GM18498 (cell line): Measurements from ENCODE around the gene ALG1L2.
A peak's percentile ranks its signal among the peaks of the same experiment; 100 is the strongest.
"Not testable (repeated sequence)": the region's sequence is repeated elsewhere in the genome, so short reads cannot be mapped to it uniquely, and the experiment has no call there.

Source experiments
- ATAC-seq: cut with Tn5 transposase; IDR thresholded peaks from one replicate; pipeline ENCODE4 v1.9.1; 2021; ENCODE audit warnings: mild to moderate bottlenecking, moderate library complexity; ENCODE audit not compliant: unreplicated experiment

The ALG1L2 gene

DNA sequence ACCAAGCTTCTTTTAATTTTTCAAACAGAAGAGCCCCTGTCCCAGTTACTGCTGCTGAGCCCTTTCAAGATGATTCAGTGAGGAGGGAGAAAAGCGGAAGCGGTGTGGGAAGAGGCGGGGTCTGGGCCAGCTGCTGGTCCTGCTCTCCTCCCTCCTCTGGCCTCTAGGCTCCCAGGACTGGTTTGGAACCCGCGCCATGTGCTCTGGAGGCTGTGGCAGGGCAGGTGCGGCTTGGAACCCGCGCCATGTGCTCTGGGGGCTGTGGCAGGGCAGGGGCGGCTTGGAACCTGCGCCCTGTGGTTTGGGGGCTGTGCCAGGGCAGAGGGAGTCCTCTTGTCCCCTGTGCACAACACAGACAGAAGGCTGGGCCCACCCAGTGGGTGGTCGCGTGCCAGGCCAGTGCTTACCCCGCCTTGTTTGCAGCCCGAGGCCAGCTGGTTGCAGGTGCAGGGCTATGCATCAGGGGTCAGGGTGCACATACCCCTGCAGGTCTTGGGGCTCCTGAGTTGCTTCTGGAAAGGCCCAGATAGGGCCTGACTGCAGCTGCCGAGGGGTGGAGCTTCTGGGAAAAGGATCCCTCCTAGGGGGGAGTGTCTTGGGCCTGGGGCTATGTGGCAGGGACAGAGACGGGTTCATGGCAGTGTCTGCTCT, 12.2 kb downstream of the ALG1L2 start:
- ATAC-seq, result no peak

DNA sequence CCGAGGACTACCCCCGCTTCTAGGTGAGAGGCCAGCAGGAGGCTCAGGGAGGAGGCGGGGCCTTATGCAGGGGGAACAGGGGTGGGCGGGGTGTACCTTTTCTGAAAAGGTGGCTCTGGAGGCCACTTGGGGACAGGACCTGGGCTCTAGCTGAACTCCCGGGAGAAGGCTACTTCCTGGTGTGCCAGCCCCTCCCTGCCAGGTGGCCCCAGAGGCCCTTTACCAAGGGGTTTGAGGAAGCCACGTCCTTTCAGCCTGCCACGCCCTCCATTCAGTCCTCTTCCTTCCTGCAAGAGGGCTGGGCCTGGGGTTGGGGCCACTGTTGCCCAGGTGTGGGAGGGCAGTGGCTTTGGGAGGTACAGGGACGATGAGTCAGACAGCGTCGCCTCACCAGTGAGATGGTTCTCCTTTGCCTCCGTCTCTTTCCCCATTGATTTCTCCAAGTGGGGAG, 12.9 kb downstream of the ALG1L2 start:
- not testable (repeated sequence) for ATAC-seq

DNA sequence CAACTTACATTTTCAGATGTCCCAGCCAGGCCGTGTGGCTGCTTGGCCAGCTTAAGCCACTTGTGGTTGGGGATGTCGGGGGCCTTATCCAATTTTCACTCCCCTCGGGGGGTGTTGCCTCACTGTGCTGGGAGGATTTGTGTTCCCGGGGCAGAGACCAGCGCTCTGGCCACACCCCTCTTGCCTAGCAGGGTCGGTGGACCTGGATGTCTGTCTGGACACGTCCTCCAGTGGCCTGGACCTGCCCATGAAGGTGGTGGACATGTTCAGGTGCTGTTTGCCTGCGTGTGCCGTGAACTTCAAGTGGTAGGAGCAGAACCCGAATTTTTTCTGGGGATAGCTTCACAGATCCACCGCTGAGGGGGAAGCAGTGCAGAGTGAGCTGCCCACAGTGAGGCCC, 14.2 kb downstream of the ALG1L2 start:
- ATAC-seq, result not testable (repeated sequence)

DNA sequence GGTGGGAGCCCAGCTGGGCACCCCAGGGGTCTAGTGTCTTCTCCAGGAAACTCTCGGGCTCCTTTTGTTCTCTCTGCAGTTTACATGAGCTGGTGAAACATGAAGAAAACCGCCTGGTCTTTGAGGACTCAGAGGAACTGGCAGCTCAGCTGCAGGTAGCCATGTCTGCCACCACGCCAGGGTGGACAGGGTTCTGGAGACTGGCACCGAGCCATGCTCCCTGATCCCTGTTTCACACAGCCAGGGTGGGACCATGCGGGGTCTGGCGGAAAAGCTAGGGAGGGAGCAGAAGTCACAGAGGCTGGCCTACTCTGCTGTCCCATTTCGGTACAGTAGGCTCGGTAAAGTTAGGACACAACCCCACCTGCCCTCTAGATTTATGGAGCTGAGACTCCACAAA, 15.5 kb downstream of the ALG1L2 start:
- not testable (repeated sequence) for ATAC-seq

DNA sequence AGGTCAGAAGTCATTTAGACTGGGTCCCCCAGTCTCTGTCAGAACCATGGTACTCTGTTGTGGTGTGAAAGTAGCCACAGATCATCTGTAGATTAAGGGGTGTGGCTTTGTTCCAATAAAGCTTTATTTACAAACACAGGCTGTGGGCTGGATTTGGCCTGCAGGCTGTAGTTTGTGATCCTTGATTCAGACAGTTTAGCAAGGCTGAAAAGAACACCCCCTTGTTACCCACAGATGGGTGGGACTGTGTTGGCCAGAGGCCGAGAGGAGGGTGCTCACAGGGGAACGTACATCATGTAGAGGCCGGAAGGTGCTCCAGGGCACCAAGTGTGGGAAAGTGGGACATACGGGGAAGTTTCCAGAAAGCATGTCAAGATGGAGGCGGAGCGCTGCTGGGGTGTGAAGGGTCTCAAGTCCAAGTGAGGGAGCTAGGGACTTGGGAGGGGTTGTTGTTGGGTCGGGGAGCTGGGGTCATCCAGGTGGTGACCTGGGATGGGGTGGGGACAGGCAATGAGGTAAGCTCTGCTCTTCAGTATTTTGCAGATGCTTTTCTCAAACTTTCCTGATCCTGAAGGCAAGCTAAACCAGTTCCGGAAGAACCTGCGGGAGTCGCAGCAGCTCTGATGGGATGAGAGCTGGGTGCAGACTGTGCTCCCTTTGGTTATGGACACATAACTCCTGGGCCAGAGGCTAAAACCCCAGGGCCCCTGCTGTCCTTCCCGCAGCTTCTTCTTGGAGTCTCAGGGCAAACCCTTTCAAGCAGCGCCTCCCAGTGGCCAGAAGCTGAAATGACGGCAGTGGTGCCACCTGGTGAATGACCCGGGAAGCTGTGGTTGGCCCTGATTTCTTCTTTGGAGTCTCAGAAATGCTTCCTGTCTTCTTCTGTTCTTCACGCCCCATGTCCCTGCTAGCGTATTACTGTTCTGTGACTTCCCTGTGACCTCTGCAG, 16.3 kb downstream of the ALG1L2 start:
- ATAC-seq, result not testable (repeated sequence)

DNA sequence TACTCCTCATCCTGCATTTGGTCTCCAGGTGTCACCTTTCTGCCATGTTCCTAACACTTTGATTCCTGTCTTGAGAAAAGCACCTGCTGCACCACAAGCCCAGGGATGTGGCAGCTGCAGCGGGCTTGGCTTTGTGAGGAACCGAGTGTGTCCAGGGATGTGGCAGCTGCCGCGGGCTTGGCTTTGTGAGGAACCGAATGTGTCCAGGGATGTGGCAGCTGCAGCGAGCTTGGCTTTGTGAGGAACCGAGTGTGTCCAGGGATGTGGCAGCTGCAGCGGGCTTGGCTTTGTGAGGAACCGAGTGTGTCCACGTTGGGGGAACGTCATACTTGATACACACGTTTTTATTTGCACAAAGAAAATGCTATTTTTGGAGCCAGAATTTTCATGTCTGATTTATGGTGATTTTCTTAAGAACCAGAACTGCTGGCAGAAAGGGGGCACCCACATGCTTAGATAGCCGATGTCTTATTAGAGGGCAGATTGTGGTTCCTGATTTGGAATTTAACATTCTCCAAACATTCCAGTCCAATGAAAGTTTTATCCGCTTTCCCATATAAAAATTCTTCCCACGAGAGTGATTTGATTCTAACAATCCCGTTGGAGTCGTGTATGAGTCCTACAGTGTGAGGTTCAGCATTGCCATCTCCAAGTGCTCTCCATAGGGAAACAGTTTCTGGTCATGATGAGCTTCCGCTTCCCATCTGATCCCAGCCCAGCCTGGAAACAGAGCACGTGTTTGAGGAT, 17.2 kb downstream of the ALG1L2 start:
- not testable (repeated sequence) for ATAC-seq

DNA sequence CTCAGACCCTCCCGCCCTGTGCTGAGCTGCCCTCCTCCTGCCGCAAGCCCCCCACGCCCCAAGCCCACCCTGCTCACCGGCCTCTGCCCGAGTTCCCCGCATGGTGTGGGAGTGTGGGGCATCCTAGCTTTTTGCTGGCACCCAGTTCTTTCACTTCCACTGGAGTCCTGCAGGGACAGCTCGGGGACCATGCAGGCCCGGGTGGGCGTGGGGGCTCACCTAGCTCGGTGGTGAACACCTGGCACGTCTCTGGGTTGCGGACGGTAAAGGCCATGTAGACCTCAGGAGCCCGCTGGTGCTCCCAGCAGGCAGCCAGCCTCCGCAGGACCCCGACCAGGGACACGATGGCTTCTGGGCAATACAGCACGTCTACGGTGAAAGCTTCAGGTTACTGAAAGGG, 20.9 kb downstream of the ALG1L2 start:
- not testable (repeated sequence) for ATAC-seq

DNA sequence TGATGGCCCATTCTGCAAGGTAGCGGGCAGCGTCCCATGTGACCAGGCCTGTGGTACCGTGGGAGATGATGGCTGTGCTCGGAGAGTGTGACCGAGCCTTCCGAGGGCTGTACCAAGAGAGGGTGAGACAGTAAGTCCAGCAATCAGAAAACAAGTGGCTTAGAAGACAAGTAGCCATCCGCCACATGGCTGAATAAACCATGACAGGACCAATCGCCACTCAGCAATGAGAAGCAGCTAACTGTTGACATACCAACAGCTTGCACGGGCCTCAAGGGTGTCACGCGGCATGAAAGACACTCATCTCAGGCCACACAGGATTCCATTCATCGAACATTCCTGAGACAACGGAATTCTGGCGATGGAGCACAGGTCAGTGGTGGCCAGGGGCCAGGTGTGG, 22.6 kb downstream of the ALG1L2 start:
- ATAC-seq, result not testable (repeated sequence)

DNA sequence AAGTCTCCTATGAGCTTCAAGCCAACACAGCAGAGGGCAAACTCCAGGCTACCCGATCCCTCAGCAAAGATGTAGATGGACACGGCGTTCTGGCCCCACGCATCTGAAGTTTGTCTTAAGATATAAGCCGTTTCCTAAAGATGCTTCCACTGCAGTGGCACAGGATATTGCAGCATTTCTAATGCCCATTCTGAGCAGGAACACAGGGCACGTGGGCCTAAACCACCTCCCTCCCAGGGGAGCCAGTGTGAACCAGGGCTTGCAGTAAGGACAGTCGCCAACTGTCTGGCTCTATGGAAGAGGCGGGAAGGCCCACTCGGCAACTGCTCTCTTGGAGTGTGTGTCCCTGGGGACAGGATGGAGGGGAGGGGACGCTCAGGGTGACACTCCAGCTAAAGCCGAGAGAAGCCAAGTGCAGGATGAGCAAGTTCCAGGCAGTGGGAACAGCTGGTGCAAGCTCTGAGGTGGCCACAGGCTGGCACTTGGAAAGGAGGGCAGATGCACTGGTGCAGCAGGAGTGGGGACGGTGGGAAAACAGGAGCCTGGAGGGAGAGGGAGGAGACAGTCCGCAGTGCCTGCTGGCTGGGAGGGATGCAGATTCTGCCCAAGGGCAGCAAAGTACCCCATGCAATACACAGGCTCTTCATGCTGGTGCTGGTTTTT, 25.8 kb downstream of the ALG1L2 start:
- ATAC-seq, result not testable (repeated sequence)

DNA sequence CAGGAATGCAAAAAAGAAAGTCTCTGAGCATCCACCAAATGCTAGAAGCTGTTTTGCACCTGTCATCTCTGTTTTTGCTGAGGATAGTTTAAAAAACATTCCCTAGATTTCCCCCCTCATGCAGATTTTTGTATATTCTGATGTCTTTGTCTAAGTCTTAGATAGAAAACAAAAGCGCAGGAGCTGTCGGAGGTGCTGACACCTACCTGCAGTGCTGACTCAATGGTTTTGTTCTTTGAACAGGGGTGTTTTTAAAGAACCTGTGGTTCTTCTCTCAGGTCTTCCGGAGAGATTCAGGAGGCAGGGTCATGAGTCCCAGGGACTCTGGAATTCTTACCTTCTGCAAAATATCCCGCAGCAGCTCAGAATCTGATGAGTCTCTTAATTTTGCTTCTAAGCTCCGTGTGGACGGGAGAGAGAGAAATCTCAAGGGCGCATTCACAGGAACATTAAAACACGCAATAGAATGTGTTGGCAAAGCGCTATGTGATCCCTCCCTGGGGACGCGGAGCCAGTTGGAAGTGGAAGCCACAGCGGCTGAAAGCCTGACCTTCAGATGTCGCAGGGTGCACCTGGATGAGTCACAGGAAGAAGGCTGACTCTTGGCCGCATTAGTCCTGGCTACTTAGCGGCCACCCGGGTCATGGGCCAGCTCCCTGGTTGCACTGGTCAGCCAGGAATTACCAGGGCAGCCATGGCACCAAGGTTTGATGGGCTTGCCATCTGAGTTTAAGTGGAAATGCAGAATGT, 27.4 kb downstream of the ALG1L2 start:
- ATAC-seq, result not testable (repeated sequence)

DNA sequence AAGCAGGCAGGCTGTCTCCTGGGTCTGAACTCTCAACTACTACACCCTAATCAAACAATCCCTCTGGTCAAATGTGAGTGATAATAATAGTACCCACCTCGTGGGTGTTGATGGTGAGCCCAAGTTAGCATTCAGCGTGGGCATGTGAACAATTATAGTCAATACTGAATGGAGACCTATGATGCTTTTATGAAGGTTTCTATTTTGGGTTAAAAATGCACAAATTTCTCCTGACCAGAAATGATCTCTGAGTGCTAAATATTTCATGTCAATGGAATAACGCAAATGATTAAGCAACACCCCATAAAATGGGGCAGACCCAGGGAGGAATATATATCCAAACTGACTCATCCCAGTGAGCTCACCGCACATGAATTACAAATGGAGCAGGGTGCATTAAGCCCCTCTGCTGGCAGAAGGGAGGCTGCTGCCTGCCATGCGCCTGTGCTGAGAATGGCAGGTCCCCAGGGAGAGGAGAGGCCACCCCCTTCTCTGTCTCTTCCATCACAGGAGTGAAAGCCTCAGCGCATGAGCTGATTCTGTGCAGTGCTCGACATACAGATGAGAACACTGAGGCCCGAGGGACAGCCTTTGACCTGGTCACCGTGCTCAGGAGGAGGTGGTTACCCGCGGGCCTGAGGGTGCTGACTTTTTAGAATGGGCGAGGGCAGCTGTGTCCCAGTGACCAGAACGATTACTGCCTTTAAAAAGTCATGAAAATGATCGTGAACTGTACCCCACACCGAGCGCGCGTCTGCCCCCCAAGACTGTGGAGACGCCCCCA, 28.9 kb downstream of the ALG1L2 start:
- not testable (repeated sequence) for ATAC-seq

DNA sequence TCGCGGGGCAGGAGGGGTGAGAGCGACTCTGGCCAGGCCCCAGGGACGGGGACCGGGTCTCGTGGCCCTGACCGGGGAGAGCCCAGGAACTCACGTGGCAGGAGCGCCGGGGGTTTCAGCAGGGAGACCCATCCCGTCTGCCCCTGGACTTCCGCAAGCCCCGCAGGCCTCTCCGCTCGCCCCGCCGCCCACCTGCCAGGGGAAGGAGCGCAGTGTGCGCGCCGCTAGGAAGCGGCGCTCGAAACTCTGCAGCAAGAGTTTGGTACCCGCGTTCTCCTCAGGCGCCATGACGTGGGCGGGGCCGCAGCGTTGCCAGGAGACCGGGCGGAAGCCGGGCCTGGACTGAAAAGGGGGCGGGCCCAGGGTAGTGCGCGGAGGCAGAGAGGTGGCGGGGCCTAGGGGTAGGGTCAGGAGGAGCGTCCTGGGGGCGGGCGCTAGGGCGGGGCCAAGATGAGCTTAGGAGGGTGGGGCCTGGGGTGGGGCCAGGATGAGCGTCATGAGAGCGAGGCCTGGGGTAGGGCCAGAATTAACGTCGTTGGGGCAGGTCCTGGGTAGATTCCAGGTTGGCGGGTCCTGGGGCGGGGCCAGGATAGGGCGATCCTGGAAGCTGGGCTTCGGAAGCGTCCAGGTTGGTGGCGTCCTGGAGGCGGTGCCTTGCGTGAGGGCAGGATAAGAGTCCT, 29.7 kb downstream of the ALG1L2 start:
- ATAC-seq, result peak; percentile 100

DNA sequence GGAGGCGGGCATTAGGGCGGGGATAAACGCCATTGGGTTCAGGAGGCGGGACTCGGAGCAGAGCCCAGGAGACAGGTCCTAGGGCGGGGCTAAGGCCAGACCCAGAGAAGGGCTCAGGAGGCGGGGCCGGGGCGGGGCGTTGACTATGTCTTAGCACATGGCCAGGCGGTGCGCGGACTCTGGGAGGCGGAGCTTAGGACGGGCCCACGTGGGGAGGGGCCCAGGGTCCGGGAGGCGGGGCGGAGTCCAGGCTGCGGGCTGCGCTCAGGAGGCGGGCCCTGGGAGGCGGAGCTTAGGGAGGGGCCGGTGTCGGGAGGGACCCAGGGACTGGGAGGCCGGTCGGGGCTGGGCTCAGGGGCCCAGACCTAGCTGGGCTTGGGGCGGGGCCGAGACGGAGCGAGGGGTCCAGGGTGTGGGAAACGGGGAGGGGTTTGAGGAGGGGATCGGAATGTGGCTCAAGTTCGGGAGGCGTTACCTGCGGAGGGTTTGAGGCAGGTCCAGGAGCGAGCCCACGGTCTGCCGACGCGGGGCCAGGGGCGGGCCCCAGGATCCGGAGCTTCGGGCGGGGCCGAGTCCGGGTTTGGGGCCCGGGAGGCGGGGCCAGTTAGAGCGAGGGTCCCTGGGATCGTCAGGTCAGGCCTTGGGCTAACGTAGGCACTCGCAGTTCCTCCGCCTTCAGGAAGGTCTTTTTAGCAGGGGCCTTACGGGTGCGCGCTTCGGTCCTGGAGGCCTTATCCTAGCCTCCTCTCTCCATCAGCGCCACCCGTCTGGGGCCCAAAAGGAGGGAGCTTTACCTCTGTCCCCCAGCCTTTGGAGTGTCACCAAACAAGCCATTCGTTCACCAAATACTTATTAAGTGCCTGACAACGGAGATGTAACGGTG, 30.5 kb downstream of the ALG1L2 start:
- ATAC-seq, result peak; percentile 54

DNA sequence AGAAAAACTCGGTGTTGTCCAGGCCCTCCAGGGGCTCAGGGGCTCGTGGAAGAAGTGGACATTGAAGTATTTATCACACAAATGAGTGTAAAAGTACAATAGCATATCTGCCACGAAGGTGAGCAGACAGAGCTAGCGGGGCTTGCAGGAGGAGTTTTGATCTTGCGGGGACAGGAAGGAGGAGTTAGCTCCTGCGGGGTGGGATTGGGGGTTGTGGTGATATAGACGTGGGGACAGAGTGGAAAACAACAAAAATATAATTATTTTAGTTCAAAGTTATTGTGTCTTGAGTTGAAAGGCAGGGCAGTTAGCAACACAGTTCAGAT, 31.1 kb downstream of the ALG1L2 start:
- not testable (repeated sequence) for ATAC-seq

DNA sequence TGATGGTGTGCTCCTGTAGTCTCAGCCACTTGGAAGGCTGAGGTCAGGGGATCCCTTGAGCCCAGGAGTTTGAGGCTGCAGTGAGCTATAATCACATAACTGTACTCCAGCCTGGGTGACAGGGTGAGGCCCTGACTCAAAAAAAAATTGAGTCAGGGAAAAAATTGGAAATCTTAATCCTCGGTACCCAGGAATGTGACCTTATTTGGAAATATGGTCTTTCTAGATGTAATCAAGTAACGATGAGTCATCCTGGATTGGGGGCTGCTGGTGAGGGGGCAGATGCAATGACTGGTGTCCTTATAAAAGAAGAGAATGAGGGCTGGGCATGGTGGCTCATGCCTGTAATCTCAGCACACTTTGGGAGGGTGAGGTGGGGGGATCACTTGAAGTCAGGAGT, 33.8 kb downstream of the ALG1L2 start:
- ATAC-seq, result not testable (repeated sequence)

DNA sequence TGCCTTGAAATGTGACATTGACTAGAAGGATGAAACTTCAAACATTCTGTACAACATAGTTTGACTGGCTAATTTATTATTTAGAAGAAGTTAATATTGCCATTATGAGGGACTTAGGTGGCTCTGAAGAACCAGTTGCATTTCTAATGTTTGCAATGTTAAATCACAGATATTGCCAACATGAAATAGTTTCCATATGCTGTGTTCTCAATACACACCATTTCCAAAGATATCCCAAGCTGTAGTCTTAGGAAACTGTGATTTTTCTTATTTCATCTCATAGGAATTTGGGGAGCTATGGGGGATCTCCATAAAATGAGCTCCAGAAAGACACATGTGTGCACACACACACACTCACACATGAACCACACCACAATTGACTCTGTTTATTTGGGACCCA, 36.3 kb downstream of the ALG1L2 start:
- no peak for ATAC-seq

DNA sequence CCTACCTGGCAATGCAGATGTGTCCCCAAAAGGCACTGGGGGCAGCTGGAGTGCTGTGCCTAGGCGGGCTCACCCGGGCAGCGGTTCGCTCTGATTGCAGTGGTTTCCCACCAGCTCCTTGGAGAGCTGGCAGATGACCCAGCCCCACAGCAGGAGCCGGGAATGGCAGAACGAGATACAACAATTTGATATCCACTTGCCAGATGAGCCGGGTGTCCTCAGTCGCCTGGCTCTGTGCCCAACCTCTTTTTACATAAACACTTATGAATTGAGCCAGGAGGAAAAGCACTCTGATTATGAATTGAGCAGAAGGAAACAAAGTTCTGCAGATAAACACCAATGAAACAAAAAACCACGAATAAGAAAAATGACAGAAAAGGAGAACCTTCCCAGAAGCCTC, 38.2 kb downstream of the ALG1L2 start:
- ATAC-seq, result not testable (repeated sequence)

DNA sequence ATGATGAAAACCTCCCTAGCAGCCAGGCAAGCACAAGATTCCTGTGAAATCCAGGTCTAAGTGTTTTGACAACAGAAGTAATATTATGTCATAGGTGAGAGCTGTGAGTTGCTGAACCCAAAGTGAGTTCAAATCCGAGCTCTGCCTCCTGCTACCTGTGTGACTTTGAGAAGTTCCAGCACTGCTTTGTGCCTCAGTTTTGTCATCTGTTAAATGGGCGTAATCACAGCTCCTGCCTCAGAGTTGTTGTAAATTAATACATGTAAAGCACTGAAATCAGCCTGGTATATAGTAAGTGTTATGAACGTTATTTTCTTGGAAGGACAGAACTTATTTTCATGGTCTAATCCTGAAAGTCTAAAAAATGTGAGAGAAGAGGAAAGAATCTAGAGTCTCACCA, 38.7 kb downstream of the ALG1L2 start:
- ATAC-seq, result not testable (repeated sequence)
